Lung microvascular endothelial cell (primary cell): ENCODE measurements around the gene REELD1. TPM values are rescaled to one million over a fixed set of nuclear protein-coding genes. Genes with fewer than 3 reads are reported as not detected.

ENCODE experiments used
- DNase-seq, 2 donors: peaks; one replicate each; pipeline versions ENCODE4 v3.0.0 to v3.0.0-alpha.2; 2010; ENCODE audit warnings: low read depth in 2 of 2
- total RNA-seq: library from RNA; depleted of rRNA; stranded (reverse); fragments of >200 nt; gene quantifications from 2 replicates; pipeline ENCODE4 v1.2.1, GENCODE V29; 2014

The REELD1 gene
- total RNA-seq = not detected in 2 replicates

GRCh38 chr4:146214238-146214637, at the start of gene REELD1:
Gene REELD1 (plus strand): TSS chr4:146214538. CDS start chr4:146216953, 2,415 bp downstream.
- DNase-seq = no peak

GRCh38 chr4:146165221-146165620, 49.1 kb upstream of the REELD1 start:
- DNase-seq = no peak

- DNase-seq = no peak
Measured at GRCh38 chr4:146165840-146166239, 48.5 kb upstream of the REELD1 start.

GRCh38 chr4:146170149-146170548, 44.2 kb upstream of the REELD1 start:
- DNase-seq = no peak

GRCh38 chr4:146175541-146176453, 38.5 kb upstream of the REELD1 start, which contains the start of gene LSM6:
Gene LSM6 (plus strand): TSS chr4:146175718. CDS start chr4:146182922, 7,204 bp downstream.
- DNase-seq = peak; percentile 92

- DNase-seq = peak in 1 of 2 donors; percentile 10
Measured at GRCh38 chr4:146176891-146177290, 37.4 kb upstream of the REELD1 start.

GRCh38 chr4:146178126-146178525, 36.2 kb upstream of the REELD1 start:
- DNase-seq = no peak

GRCh38 chr4:146179784-146180370, 34.5 kb upstream of the REELD1 start:
- DNase-seq = peak in 1 of 2 donors; percentile 45

- no peak for DNase-seq
Measured at GRCh38 chr4:146182443-146182842, 31.9 kb upstream of the REELD1 start.

- DNase-seq = no peak
Measured at GRCh38 chr4:146183209-146183608, 31.1 kb upstream of the REELD1 start.

GRCh38 chr4:146186041-146186440, 28.3 kb upstream of the REELD1 start:
- DNase-seq = no peak

GRCh38 chr4:146186596-146186995, 27.7 kb upstream of the REELD1 start:
- DNase-seq = no peak

GRCh38 chr4:146190456-146190855, 23.9 kb upstream of the REELD1 start:
- no peak for DNase-seq

GRCh38 chr4:146191766-146192458, 22.4 kb upstream of the REELD1 start:
- no peak for DNase-seq

- no peak for DNase-seq
Measured at GRCh38 chr4:146193628-146194027, 20.7 kb upstream of the REELD1 start.

GRCh38 chr4:146194212-146194611, 20.1 kb upstream of the REELD1 start:
- DNase-seq = no peak

GRCh38 chr4:146202665-146203064, 11.7 kb upstream of the REELD1 start:
- DNase-seq = no peak

GRCh38 chr4:146207410-146207809, 6.9 kb upstream of the REELD1 start:
- DNase-seq = no peak

GRCh38 chr4:146210890-146211289, 3.4 kb upstream of the REELD1 start:
- DNase-seq = no peak

- DNase-seq = no peak
Measured at GRCh38 chr4:146211440-146211839, 2.9 kb upstream of the REELD1 start.

GRCh38 chr4:146212781-146213180, 1.6 kb upstream of the REELD1 start:
- DNase-seq = no peak

- no peak for DNase-seq
Measured at GRCh38 chr4:146222313-146222712, 8.0 kb downstream of the REELD1 start.
